Measurements from ENCODE around the gene MAP3K12.

- TF ChIP-seq CTCF (IDR thresholded peaks at IDR 0.05; ENCODE audit: low read depth, low read length, poor library complexity, severe bottlenecking) = no peak
- no peak for TF ChIP-seq EZH2phosphoT487 (IDR thresholded peaks at IDR 0.05; ENCODE audit: borderline replicate concordance, low read length)
Measured at GRCh38 chr12:53441040-53441833, 58.0 kb downstream of the MAP3K12 start, which contains the start of gene PRR13.
